IMR-90 (cell line): ENCODE data around the gene PRDM10. TPM values are rescaled to one million over a fixed set of nuclear protein-coding genes. Genes with fewer than 3 reads are reported as not detected.

ENCODE experiments used
- ATAC-seq: fragments of 200-7000 bp; cut with Tn5 transposase; 2 replicates; pipeline ENCODE4 v1.9.1; 2020; ENCODE audit warnings: low read depth, mild to moderate bottlenecking, moderate library complexity
- BruUV-seq: library from RNA; stranded (reverse); fragments of 400-500 nt; replicated peaks from 2 replicates; lab custom pipeline; 2021; lab: Mats Ljungman, UMichigan
- CTCF ChIA-PET: fragments of 300-600 bp; formaldehyde crosslinking; extraction: SDS; loops from one replicate; lab custom pipeline; 2021; ENCODE audit warnings: antibody characterized with exemption; lab: Yijun Ruan, JAX
- POLR2A ChIA-PET: fragments of 300-600 bp; sonication (Branson Sonifier 250); formaldehyde crosslinking; loops from one replicate; lab custom pipeline; 2022; ENCODE audit warnings: antibody characterized with exemption; ENCODE audit not compliant: unreplicated experiment; lab: Charles Lee
- DNase-seq: peaks from one replicate; pipeline ENCODE4 v3.0.0; 2013
- H2AFZ ChIP-seq: replicated peaks from 2 replicates; pipeline ENCODE3; 2013; ENCODE audit warnings: low read length, mild to moderate bottlenecking; ENCODE audit not compliant: poor library complexity
- H2AK5ac ChIP-seq: 2 replicates; pipeline ENCODE4 v1.6.1; 2013; ENCODE audit warnings: low read depth, low read length, inconsistent platforms
- H2AK9ac ChIP-seq: replicated peaks from 2 replicates; pipeline ENCODE3; 2013; ENCODE audit warnings: mild to moderate bottlenecking, low read depth, low read length, moderate library complexity; ENCODE audit not compliant: poor library complexity
- H2BK120ac ChIP-seq: 2 replicates; pipeline ENCODE4 v1.6.1; 2013; ENCODE audit warnings: low read depth, low read length, inconsistent platforms
- H2BK15ac ChIP-seq: 3 replicates; pipeline ENCODE4 v1.6.1; 2013; ENCODE audit warnings: low read depth, low read length, inconsistent platforms
- H2BK20ac ChIP-seq: 2 replicates; pipeline ENCODE4 v1.6.1; 2013; ENCODE audit warnings: low read depth, mild to moderate bottlenecking, inconsistent platforms, low read length, moderate library complexity
- H2BK5ac ChIP-seq: 2 replicates; pipeline ENCODE4 v1.6.1; 2013; ENCODE audit warnings: mild to moderate bottlenecking, low read depth, low read length, inconsistent platforms; ENCODE audit not compliant: poor library complexity, severe bottlenecking
- H3K14ac ChIP-seq: replicated peaks from 2 replicates; pipeline ENCODE4 v1.6.1; 2013; ENCODE audit warnings: low read depth, low read length, inconsistent platforms
- H3K18ac ChIP-seq: 2 replicates; pipeline ENCODE4 v1.6.1; 2013; ENCODE audit warnings: low read depth, low read length, control low read depth
- H3K23ac ChIP-seq: 2 replicates; pipeline ENCODE4 v1.6.1; 2013; ENCODE audit warnings: low read depth, low read length, inconsistent platforms
- H3K27ac ChIP-seq: 2 replicates; pipeline ENCODE4 v1.5.1; 2013; ENCODE audit warnings: mild to moderate bottlenecking, control low read depth, low read length; ENCODE audit not compliant: insufficient read depth
- H3K27me3 ChIP-seq: 2 replicates; pipeline ENCODE4 v1.6.1; 2013; ENCODE audit warnings: low read length; ENCODE audit not compliant: control insufficient read depth, insufficient read depth
- H3K36me3 ChIP-seq: 2 replicates; pipeline ENCODE4 v1.6.1; 2013; ENCODE audit warnings: low read length, mixed read lengths; ENCODE audit not compliant: control insufficient read depth, insufficient read depth
- H3K4ac ChIP-seq: 2 replicates; pipeline ENCODE4 v1.6.1; 2013; ENCODE audit warnings: low read depth, low read length, inconsistent platforms
- H3K4me1 ChIP-seq: 2 replicates; pipeline ENCODE4 v1.6.1; 2013; ENCODE audit warnings: low read length, mixed read lengths; ENCODE audit not compliant: control insufficient read depth, insufficient read depth
- H3K4me2 ChIP-seq: 2 replicates; pipeline ENCODE4 v1.6.1; 2013; ENCODE audit warnings: low read depth, mild to moderate bottlenecking, control low read depth, low read length, moderate library complexity
- H3K4me3 ChIP-seq: 2 replicates; pipeline ENCODE4 v1.5.1; 2013; ENCODE audit warnings: low read depth, mild to moderate bottlenecking, control low read depth, low read length, moderate library complexity; ENCODE audit not compliant: insufficient read depth
- H3K56ac ChIP-seq: 2 replicates; pipeline ENCODE4 v1.6.1; 2013; ENCODE audit warnings: low read length, inconsistent platforms; ENCODE audit not compliant: insufficient read depth; ENCODE audit errors: extremely low read depth
- H3K79me1 ChIP-seq, 2 experiments: 2 replicates each; pipeline ENCODE4 v1.6.1; 2013; ENCODE audit warnings: low read length in 2 of 2, inconsistent platforms in 1 of 2, low read depth in 1 of 2
- H3K9ac ChIP-seq: 2 replicates; pipeline ENCODE4 v1.6.1; 2013; ENCODE audit warnings: low read depth, low read length, control low read depth
- H3K9me1 ChIP-seq: 2 replicates; pipeline ENCODE4 v1.6.1; 2013; ENCODE audit warnings: low read length, inconsistent platforms; ENCODE audit not compliant: insufficient read depth
- H3K9me3 ChIP-seq: 2 replicates; pipeline ENCODE4 v1.6.1; 2013; ENCODE audit warnings: low read length; ENCODE audit not compliant: control insufficient read depth, insufficient read depth
- H4K20me1 ChIP-seq: 2 replicates; pipeline ENCODE4 v1.6.1; 2013; ENCODE audit warnings: low read length, inconsistent platforms; ENCODE audit not compliant: insufficient read depth
- H4K5ac ChIP-seq: 2 replicates; pipeline ENCODE4 v1.6.1; 2013; ENCODE audit warnings: mild to moderate bottlenecking, low read depth, low read length, control low read depth
- H4K8ac ChIP-seq, 2 experiments: 2 replicates each; pipeline ENCODE4 v1.6.1; 2013; ENCODE audit warnings: low read depth in 2 of 2, low read length in 2 of 2, control low read depth in 1 of 2, inconsistent platforms in 1 of 2
- H4K91ac ChIP-seq: 2 replicates; pipeline ENCODE4 v1.6.1; 2013; ENCODE audit warnings: low read depth, low read length, inconsistent platforms; ENCODE audit not compliant: insufficient read depth
- FOS ChIP-seq: fragments of 150-350 bp; IDR thresholded peaks from 2 replicates; pipeline ENCODE4 v1.6.1; 2016; ENCODE audit warnings: low read depth, low read length
- MAZ ChIP-seq: IDR thresholded peaks from 2 replicates; pipeline ENCODE4 v1.6.1; 2012; ENCODE audit warnings: low read depth, mild to moderate bottlenecking, low read length, improper control_type of control experiment, moderate library complexity, borderline replicate concordance
- WGBS, 2 experiments: methylation state at CpG; one replicate each; pipeline versions ENCODE4 v1.1.5 to v1.1.7; 2013; ENCODE audit warnings: missing lambda C conversion rate in 2 of 2; ENCODE audit not compliant: insufficient read length in 1 of 2; ENCODE audit errors: extremely low coverage in 2 of 2; 5-methylcytosine and 5-hydroxymethylcytosine counted together
- dilution Hi-C: fragments of 300-500 bp; cut with HindIII; formaldehyde crosslinking; loops from one replicate; pipeline ENCODE4 v1.14.3; 2018; ENCODE audit warnings: low sequenced_read_pairs; ENCODE audit not compliant: unreplicated experiment
- in situ Hi-C: fragments of 300-500 bp; cut with MboI; formaldehyde crosslinking; loops from 3 replicates; pipeline ENCODE4 v1.14.3; 2019; ENCODE audit warnings: low sequenced_read_pairs, inconsistent platforms, mixed read lengths
- intact Hi-C: fragments of 100-400 bp; cut with micrococcal nuclease; formaldehyde crosslinking; loops from 2 replicates; pipeline ENCODE4 v1.10.0; 2022
- polyA plus RNA-seq, 3 experiments: library from polyadenylated mRNA; depleted of rRNA; stranded (reverse); fragments of >200 nt; gene quantifications; 2 replicates each; pipeline ENCODE4 v1.2.3, GENCODE V29; 2012; ENCODE audit warnings: low replicate concordance in 1 of 3
- total RNA-seq: library from RNA; depleted of rRNA; stranded (reverse); fragments of >200 nt; gene quantifications from 2 replicates; pipeline ENCODE4 v1.2.3, GENCODE V29; 2012

Gene PRDM10
- total and polyA plus RNA-seq, 2 of the 4 experiments (the other 2 are of a cell fraction), result 3.1 to 6.5 TPM

GRCh38 chr11:129975543-129975942, 27.1 kb downstream of the PRDM10 start:
- no peak overlapping the region for H3K4me2 ChIP-seq
- no peak overlapping the region for H4K91ac ChIP-seq
- dilution Hi-C loops, result no loop called here
- no peak overlapping the region for H3K27ac ChIP-seq
- H4K20me1 ChIP-seq, result peaks cover 5% of the 10 kb centered on the region; the same call in 1 of the 2 replicates
- H2AK9ac ChIP-seq, result no peak overlapping the region
- no peak for TF ChIP-seq MAZ
- TF ChIP-seq FOS, result no peak
- no peak for ATAC-seq
- no peak overlapping the region for H2BK5ac ChIP-seq
- H3K4ac ChIP-seq, result no peak overlapping the region
- no peak overlapping the region for H3K23ac ChIP-seq
- intact Hi-C loops, result no loop called here
- DNase-seq, result no peak
- H3K79me1 ChIP-seq, result peaks cover 18% of the 10 kb centered on the region in 2 experiments; a peak in 3 of 4 replicates
- no peak overlapping the region for H3K4me3 ChIP-seq
- H2AFZ ChIP-seq, result peak overlapping the region; percentile 7
- H3K4me1 ChIP-seq, result no peaks in the 10 kb centered on the region
- no peak overlapping the region for H2BK15ac ChIP-seq
- H3K9me3 ChIP-seq, result no peaks in the 10 kb centered on the region
- no peaks in the 10 kb centered on the region for H3K27me3 ChIP-seq
- ChIA-PET CTCF (no interaction called here), POLR2A (no interaction called here)
- no peak overlapping the region for H3K9ac ChIP-seq
- H4K5ac ChIP-seq, result no peak overlapping the region
- no peak overlapping the region for H4K8ac ChIP-seq
- no peak overlapping the region for H3K18ac ChIP-seq
- in situ Hi-C loops, result no loop called here
- WGBS, 2 experiments, result 100% methylated on average over 2 of the region's 2 CpGs; no CpG with 5 or more reads in 1 of the 2 experiments
- H3K9me1 ChIP-seq, result peaks cover 10% of the 10 kb centered on the region
- no peak overlapping the region for H2BK20ac ChIP-seq
- H2BK120ac ChIP-seq, result no peak overlapping the region
- BruUV-seq, result no TSS peak
- peaks cover 3% of the 10 kb centered on the region; the same call in 1 of the 2 replicates for H3K36me3 ChIP-seq
- H3K56ac ChIP-seq, result no peak overlapping the region
- no peak overlapping the region for H3K14ac ChIP-seq
- H2AK5ac ChIP-seq, result no peak overlapping the region
